ENCODE measurements around the gene FARP1.

Gene FARP1

DNA sequence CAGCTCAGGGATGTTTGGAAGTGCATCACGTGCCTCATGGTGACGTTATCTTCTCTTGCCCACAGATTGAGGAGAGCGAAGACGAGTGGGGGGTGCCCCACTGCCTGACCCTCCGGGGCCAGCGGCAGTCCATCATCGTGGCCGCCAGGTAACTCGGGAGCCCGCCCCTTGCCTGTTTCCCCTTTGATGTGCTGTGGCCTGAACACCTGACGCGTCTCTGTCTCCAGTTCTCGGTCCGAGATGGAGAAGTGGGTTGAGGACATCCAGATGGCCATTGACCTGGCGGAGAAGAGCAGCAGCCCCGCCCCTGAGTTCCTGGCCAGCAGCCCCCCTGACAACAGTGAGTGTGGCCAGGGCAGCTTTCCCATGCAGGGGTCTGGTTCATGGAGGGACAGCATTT lies 297.0 kb downstream of the FARP1 start:
- no peak for DNase-seq (ENCODE audit: low read depth in 2 of 2, low spot score in 1 of 2)

DNA sequence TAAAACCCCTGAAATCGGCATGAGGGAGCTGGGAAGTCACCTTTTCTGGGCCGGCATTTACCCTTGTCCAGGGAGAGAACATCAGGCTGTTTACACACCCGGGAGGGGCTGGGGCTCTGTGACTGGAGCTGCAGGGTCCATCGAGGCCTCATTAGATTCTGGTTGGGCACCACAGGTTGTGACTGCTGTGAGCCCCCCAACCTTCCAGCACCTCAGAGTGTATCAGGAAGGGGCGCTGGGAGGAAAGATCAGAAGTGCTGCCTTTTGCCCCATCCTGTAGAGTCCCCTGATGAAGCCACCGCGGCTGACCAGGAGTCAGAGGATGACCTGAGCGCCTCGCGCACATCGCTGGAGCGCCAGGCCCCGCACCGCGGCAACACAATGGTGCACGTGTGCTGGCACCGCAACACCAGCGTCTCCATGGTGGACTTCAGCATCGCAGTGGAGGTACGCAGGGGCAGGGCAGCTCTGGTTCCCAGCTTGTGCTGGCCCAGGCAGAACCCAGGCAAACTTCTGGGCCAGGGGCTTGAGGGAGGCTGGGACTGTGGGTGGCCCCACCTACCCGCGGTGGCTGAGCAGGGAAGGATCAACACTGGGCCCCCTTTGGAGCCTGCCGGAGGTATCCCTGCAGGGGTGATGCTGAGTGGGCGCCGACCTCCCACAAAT lies 297.6 kb downstream of the FARP1 start:
- DNase-seq (ENCODE audit: low read depth in 2 of 2, low spot score in 1 of 2): no peak

DNA sequence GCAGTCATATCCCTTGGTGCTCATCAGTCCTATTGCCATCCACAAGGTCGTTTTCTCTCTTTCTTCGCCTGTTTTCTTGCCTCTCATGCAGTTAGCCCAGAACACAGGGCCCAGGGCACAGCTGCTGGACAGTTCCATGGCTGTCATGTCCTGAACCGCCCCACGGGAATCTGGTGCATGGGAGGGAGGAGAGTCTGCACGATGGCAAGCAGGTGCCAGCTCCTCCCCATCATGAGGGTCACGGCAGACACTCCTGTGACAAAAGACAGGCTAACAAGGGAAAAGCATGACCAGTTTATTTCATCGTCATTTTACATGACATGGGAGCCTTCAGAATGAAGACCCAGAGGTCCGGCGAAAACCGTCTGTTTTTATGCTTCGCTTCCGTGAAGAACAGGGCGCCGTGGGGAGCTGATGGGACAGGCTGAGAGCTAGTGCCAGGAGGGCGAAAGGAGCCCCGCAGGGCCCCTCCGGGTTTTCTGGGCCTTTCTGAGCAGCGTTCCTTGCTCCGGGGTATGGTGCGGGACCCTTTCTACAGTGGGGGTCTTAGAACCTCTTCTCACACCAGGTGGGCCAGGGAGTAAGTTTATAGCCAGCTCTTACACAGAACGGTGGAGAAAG lies 298.3 kb downstream of the FARP1 start:
- DNase-seq (ENCODE audit: low read depth in 2 of 2, low spot score in 1 of 2): no peak

DNA sequence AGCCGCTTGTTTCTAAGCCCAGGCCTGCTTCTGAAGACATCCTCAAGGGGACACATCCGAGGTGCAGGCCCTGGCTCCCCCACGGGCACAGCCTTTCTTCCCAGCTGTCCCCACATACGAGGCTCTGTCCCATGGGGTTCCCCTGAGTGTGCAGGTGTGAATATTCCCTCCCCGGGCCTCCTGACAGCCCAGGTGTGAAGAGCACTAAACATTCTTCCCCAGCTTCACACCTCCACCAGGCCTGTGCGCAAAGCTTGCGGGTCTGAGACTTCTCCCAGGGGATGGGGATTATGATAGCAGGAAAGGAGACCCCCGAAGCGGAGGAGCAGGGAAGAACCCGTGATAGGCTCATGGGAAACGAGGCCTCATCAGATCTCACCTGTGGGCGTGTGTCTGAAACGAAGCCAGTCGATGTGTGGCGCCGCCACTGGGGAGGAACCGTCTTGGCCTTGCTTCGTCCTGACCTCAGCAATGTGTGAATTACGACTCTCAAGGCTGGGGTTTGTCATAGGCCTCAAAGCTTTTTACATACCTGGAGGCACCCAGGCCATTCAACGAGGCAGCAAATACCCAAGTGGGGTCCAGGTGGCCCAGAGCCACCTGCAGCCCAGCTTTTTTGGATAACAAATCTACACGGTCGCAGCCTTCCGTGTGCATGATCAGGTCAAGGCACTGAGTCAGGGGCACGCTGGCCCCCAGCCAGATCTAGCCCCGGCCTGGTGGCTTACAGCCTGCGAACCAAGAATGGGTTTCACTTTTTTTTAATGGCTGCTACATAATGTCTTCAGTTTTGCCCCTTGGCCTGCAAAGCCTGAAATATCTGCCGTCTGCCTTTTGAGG lies 299.7 kb downstream of the FARP1 start:
- no peak for DNase-seq (ENCODE audit: low read depth in 2 of 2, low spot score in 1 of 2)

DNA sequence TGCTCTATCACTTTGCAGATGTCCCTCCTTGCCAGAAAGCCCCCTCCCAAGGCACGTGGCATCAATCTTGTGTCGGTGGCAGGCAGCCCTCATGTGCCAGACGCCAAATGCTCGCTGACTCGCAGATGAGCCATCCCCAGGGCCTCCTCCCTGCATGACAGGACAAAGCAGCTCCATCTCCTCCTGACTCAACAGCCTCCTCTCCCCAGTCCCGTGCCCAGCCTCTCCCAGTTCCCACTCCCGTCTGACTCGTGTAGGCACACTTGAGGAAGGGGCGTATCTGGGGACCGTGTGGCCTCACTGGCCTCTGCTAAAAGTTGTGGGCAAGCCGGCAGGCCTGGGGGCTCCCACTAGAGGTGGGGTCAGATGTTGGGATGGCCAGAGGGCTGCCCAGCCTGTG lies 300.4 kb downstream of the FARP1 start:
- no peak for DNase-seq (ENCODE audit: low read depth in 2 of 2, low spot score in 1 of 2)

DNA sequence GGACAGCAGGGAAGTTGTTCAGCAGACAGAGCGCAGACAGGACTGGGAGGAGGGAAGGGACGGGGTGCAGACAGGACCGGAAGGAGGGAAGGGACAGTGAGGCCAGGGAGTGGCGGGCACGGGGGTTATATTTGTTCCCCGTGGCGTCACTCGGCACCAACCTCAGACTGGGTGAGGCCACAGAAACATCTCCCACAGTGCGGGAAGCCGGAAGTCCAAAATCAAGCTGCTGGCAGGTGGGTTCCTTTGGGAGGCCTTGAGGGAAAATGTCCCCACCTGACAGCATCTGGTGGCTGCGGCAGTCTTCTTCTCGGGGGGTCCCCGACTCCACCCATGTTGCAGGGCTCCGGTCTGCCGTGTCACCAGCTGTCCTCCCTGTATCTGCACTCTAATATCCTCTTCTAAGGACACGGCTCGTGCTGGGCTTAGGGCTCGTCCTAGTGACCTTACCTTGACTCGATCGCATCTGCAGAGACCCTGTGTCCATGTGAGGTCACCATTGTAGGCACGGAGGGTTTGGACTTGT lies 301.0 kb downstream of the FARP1 start:
- DNase-seq (ENCODE audit: low read depth in 2 of 2, low spot score in 1 of 2): no peak

DNA sequence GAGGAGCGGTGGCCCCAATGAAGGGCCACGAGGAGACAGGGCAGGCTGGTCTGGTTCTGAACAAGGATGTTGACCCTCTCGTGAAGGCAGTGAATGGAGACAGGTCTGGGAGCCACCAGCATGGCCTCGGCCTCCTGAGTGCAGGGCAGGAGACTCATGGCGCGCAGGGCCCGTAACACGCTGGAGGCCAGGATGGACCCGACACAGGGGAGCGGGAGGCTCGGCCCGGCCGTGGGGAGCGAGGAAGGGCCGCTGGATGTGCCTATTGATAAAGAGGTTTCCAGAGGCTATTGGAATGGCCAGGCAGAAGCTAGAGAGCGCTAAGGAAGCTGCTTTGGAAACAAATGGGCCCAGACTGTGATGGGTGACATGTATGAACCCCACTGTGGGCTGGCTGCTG lies 301.5 kb downstream of the FARP1 start:
- DNase-seq (ENCODE audit: low read depth in 2 of 2, low spot score in 1 of 2): no peak

DNA sequence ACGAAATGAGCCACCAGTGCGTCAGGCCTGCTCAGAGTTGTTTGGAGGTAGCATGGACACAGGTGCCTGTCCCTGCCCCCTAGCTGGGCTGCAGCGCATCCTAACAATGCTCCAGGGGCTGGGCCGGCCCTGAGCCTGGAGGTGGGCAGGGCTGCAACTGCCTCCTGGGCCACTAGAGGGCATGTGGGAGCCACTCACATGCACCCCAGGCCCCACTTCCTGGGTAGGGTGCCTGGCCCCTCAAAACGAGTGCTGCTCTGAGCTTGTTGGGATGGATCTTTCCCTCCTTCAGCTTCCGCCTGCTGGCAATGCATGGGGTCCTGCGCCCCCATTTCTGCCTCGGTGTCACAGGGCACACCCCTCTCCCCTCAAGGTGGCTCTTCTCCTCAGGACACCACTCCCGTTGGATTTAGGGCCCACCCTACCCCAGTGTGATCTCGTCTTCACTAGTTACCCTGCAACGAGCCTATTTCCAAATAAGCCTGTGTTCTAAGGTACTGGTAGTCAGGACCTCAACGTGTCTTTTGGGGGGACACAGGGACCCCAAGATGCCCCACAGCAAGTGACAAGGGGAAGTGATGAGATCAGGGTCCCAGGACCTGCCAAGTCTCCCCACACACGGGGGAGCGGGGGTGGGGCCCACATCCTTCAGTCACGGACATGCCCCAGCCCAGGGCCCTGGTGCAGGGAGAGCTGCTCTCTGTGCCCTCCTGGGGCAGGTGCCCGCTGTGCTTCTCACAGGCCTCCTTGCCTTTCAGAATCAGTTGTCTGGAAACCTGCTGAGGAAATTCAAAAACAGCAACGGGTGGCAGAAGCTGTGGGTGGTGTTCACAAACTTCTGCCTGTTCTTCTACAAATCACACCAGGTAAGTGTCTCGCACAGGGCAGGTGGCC lies 302.7 kb downstream of the FARP1 start:
- peak; percentile 36 to 67 for DNase-seq (ENCODE audit: low read depth in 2 of 2, low spot score in 1 of 2)

DNA sequence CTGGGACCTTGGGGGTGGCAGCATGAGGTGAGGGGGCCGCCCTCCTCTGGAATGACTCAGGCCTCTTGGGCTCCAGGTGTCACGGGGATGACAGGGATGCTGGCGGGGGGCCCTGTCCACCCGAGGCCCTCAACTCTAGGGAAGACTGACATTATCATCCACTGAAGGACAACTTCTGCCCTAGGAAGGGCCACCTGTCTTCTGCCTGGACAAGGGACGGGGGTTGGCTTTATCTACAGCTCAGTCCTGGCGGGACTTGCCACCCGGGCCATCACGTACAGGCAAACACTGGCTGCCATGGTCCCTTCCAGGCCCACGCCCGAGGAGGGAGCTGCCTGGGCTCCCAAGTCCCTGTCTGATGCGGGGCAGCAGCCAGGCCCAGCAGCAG lies 303.3 kb downstream of the FARP1 start:
- DNase-seq (ENCODE audit: low read depth in 2 of 2, low spot score in 1 of 2): no peak

DNA sequence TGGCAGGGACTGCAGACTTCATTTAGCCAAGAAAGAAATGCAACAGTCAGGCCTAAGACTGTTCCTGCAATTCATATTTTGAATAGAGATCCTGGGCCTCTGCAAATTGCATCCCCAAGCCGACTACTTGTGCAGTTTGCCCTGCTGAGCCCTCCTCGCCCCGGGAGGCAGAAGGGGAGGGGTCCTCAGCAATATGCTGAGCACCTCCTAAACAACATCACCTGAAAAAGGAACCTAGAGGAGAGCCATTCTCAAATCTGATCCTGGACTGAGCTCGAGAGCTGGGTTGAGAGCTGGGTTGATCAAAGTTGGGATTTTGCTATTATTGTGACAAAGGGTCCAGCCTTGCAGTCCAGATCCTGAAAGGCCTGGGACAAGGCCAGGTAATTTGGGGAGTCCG lies 304.2 kb downstream of the FARP1 start:
- no peak for DNase-seq (ENCODE audit: low read depth in 2 of 2, low spot score in 1 of 2)

DNA sequence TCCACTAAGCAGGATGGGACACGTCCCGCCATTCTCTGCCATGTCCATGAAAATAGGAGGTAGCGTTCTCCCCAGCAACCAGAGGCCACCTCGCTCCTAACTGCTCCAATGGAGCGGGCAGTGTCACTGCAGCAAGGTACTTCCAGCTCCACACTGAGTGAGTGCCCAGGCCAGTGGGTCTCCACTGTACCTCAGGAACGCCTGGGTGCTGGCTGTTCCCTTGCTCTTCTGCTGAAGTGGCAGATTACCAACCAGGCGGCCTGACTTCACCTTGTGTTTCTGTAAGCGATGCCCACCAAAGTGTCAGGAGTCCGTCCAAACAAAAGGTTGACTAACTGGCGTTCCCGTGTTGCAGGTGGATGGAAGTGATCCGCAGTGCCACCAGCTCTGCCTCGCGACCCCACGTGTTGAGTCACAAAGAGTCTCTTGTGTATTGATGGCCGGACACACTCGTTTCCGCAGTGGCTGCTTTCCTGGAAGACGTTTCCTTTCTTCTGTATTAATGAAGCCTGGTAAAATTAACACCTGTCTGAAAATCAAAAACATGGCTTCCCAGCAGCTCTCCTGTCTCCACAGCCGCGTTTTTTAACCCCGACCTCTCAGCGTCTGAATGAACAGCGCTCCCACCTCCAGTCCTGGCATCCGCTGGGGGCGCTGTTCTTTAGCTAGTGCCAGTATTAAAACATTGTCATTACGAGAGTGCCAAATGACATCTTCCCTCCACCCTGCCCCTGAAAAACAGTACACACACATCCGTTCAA lies 305.2 kb downstream of the FARP1 start:
- no peak for DNase-seq (ENCODE audit: low read depth in 2 of 2, low spot score in 1 of 2)

DNA sequence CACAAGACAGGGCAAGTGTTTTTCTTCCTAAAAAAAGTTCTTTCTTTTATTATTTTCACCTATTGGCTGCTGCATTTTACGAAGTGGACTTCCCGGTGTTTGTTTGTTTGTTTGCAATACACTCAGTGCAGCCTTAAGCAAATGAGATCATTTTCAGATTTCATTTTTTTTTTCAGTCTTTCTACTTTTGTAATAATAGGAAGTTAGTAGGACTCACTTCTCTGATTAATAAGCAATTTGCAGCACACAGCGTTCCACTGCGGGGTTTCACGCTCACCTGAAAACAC lies 305.7 kb downstream of the FARP1 start:
- no peak for DNase-seq (ENCODE audit: low read depth in 2 of 2, low spot score in 1 of 2)

DNA sequence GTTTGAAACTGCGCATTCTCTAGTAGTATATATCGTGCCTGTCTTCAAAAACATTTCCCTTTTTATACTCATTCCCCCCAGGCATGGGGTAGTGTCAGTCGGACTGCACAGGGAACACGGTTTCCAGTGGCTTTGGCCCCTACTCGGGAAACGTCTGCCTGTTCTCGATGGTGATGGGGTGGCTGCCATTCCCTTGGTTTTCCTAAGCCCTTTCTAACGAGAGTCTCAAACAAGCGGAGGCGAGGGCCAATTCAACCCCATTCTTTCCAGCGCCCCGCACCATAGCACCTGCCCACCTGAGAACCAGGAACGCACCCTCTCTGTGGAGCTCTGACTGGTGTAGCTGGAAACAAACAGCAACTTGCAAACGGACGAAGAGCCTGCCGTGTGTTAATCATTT lies 306.4 kb downstream of the FARP1 start:
- no peak for DNase-seq (ENCODE audit: low read depth in 2 of 2, low spot score in 1 of 2)

DNA sequence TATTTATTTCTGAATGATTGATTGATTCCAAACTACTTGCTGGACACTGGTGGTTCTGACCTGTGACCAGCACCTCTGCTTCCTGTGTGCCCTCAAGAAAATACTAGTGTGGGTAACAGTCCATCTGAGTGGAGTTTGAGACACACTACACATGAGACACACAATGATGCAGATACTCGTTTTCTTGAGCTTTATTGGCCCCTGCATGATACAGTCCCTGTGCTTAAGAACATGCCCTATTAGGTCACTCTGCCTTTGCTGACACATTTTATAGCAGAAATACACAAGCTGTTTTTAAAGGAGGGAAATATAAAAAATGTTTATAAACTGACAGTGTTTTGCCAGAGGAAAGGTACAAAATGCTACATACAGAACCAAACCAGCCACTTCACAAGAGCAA lies 307.1 kb downstream of the FARP1 start:
- DNase-seq (ENCODE audit: low read depth in 2 of 2, low spot score in 1 of 2): no peak

DNA sequence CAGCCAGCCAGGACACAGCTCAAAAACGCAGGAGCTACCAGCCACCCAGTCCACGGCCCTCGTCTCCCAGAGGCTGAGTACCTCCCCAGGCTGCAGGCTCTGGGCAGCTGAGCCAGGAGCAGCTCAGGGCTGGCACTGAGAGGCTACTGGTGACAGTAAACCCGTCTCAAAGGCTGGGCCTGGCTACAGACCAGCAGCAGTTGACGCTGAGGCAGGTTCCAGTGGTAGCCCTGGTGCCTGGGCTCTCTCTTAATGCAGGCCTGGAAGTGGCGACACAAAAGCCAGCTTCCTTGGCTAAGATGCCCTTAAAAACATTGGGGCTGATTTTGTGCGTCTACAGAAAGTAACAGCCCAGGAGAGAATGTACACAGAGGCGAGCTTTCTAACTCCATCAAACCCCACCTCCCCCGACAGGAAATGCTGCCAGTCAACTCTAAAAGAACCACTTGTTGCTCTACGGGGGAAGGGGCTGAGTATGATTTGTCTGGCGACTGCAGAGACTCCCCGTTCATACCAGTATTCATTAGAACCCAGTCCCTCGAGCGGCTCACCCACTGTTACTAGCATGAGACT lies 307.7 kb downstream of the FARP1 start:
- no peak for DNase-seq (ENCODE audit: low read depth in 2 of 2, low spot score in 1 of 2)

DNA sequence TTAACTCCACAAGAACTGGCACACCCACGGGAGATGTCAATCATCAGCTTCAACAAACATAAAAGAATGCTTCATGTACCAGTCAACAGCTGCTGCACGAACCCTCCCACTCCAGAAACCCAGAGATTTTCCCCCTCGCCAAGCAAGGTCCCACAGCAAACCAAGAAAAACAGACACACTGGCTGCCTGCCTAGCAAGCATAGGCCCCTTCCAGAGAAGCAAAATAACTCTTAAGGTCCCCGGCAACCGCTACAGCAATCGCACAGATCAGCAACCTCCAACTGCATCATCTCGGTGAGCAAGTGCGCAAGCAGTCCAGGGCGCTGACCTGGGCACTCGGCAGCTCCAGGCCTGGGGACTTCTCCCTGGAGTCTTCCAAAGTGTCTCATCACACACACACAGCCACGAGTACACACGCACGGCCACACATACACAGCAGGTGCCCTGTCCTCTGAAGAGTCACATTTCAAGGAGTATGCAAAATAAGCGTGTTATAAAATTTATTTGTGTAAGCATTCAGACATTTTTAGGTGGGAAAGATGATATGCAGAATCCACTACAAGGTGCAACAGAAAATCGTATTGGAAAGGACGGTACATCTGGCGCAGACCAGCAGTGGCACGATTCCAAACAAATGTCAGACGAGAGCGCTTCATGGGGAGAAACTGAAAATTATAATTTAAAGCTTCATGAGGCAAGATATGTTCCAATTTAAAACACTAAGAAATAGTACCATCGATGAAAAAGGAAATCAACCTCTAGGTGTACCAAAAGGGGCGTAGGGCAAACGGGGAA lies 309.0 kb downstream of the FARP1 start:
- no peak for DNase-seq (ENCODE audit: low read depth in 2 of 2, low spot score in 1 of 2)

DNA sequence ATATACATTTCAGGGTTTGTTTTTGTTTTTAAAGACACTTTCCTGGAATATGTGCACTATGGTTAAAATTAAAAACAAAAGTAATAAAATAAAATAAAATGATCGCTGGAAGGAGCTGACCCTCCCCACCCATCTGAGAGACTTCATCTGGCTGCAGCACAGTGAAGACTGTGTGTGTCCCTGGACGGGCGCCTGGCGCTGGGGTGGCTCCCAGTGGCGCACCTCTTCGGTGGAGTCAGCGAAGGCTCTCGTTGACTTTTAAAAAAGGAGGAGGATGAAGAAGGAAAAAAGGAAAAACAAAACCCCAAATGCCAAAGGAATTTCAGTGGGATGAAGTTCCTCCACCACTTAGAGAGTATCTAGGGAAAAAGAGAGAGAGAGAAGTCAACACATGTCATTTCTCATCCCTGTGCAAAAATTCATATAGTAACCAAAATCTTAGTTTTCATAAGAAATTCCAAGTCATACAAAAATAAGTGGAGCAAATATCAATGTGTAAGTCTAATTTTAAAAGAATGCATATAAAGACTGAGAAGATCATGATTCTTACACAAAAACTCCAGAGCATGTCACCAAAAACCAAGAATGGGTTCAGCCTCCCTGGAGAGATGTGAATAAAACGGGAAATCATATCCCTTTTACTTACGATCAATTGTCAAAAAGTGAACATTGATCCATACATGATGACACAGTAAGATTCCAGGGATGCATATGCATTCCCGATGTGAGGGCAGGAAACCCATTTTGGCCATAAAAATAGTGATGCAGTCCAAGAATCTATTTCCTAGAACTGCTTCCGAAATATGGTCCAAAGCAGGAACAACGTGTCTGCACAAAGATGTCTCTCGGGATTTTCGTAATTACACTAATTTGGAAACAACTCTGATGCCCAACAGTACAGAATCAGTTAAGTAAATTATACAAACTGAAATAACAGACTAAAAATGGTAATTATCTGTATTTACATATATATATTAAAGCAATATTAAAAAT lies 310.3 kb downstream of the FARP1 start:
- DNase-seq (ENCODE audit: low read depth in 2 of 2, low spot score in 1 of 2): no peak

DNA sequence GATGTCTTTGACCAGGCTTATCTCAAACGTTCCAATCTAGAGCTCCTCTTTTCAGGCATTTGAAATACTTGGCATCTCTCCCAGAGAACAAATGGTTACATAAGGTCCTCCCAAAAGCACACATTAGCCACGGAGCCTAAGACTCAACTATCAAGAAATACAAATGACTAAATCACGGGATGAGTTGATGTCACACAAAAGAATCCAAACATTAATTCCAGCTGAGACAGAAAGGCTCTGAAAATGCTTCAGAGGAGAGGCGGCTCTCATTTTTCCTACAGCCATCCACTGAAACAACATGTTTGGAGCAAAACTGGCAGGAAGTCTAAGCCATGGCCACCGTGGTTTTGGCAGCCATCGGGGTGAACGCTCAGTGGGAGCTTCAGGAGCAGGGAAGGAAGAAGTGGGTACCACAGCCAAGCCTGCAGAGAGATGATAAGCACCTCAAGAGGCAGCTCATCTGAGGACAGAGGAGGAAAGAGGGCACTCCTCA lies 311.5 kb downstream of the FARP1 start:
- no peak for DNase-seq (ENCODE audit: low read depth in 2 of 2, low spot score in 1 of 2)

All from stimulated activated CD8-positive, alpha-beta memory T cell treated with anti-CD3 and anti-CD28 coated beads, Interleukin-4, amount 100 ng/mL, for 1 hour (primary cell).